GM19455 (cell line): ENCODE measurements around the gene FGF14.
"Not testable (repeated sequence)": the region's sequence is repeated elsewhere in the genome, so short reads cannot be mapped to it uniquely, and the experiment has no call there.

ENCODE experiments used
- ATAC-seq: cut with Tn5 transposase; IDR thresholded peaks from one replicate; pipeline ENCODE4 v1.9.1; 2021; ENCODE audit not compliant: unreplicated experiment

Gene FGF14

DNA sequence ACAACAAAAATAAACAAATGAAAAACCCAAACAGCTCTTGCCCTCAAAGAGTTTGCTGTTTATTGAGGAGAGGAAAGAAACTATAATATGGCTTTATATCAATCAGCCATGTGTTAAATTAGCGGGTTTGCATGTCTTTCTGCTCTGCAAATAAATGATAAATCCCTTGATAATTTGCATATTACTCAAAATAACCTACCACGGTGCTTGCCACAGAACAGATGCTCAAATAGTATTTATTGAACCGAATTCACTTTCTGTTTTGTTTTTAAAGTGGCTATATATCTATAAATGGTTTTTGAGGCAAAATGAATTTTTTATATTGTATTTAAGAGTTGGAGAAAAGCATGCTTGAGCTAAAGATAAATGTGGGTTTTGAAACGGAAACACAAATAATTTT lies 521.3 kb downstream of the FGF14 start:
- peak; percentile 57 for ATAC-seq

DNA sequence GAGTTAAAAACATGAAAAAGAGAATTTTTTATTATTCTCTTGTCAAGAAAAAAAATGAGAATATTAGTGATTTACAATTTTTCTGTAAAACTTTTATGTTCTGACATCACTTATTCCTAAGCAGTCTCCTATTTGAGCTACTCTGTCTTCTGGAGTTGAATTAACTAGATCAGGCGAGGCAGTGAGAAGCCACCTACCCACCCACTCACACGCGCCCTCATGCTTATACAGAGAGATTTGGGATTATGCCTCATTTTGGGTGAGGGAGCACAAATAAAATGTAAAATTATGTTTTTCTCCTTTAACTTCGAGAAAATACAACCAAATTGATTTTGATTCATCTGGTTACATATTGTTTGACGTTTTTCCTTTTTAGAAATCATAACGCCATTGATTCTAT lies 524.9 kb downstream of the FGF14 start:
- no peak for ATAC-seq

- no peak for ATAC-seq
These were observed 526.0 kb downstream of the FGF14 start for GRCh38 chr13:101875717-101876393.

GRCh38 chr13:101875091-101875490 lies 526.8 kb downstream of the FGF14 start:
- no peak for ATAC-seq

DNA sequence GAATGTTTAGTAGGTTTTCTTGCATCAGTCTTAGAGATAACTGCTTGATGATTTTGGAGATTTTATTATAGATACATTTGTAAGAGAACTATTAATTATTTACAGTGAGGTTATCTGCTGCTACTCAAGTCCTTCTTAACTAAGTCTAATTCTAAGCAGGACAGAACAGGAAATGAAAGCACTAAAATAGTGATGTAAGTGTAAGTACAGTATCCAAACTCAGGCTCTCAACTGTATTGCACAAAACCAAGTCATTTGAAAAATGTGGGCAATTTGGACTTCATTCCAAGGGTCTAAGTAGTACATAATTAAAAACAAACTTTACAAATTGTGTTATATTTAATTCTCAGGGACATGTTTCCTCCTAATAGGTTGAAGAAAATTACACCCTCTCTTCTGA lies 532.3 kb downstream of the FGF14 start:
- ATAC-seq: peak; percentile 69

DNA sequence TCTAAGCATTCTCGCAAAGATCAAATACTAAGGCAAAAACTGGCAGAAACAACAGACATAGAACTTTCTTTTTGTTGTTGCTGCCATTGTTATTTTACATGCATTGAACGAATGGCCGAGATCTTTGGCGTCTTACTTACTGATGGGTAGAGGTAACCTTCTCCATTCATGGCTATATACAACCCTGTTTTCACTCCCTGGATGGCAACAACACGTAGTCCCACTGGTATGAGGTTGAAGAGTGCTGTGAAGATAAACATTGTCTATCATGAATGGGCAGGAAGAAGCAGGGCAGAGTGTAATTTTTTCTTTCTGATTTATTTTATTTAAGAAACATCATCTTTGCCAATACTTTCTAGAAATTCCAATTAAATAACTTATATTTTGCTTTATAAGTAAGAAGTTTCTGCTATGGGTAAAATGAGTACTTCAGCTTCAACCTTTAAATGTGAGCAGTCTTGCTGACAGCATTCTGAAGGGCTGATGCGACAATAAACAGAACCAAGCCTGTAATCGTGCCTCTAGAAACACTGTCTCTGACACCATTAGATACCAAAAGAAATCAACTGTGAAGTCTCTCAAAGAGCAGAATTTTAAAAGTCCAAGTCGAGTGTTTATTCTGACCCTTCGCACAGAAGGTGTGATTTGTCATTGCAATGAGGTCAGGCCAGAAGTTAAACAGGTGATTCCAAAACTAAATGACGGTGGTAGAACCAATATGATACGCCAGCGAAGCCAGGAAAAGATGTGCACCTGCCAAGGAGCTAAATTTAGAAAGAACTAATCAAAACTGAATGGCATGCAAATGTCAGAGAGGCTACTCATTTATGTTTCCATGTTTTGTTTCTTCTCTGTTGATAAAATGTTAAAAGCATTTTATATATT lies 533.0 kb downstream of the FGF14 start:
- ATAC-seq: peak; percentile 37

GRCh38 chr13:101866889-101867581 lies 534.8 kb downstream of the FGF14 start:
- ATAC-seq: no peak

- no peak for ATAC-seq
These were observed 543.0 kb downstream of the FGF14 start for GRCh38 chr13:101858860-101859259.

DNA sequence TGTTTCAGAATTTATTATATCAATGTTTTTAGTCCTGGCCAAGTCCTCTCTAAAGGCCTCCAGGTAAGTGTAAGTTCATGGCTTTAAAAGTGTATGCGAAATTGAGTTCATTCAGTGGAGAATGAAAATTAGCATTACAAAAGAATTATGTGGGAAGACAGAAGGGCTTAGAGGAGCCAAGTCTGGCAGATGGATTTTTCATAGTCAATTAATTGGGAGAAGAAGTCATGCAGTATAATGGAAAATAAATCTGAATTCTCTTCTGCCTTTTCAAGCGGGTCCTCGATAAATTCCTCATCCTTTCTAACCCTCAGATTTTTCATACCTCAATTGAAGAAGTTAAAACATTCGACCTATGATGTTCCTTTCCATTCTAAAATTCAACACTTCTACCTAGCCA lies 555.1 kb downstream of the FGF14 start:
- ATAC-seq: no peak

- ATAC-seq: no peak
These were observed 555.6 kb downstream of the FGF14 start for GRCh38 chr13:101846249-101846648.

GRCh38 chr13:101845245-101846020 lies 556.4 kb downstream of the FGF14 start:
- no peak for ATAC-seq

- no peak for ATAC-seq
These were observed 560.1 kb downstream of the FGF14 start for GRCh38 chr13:101841698-101842097.

GRCh38 chr13:101838323-101838722 lies 563.5 kb downstream of the FGF14 start:
- ATAC-seq: no peak

- not testable (repeated sequence) for ATAC-seq
These were observed 564.1 kb downstream of the FGF14 start for GRCh38 chr13:101837778-101838177.

DNA sequence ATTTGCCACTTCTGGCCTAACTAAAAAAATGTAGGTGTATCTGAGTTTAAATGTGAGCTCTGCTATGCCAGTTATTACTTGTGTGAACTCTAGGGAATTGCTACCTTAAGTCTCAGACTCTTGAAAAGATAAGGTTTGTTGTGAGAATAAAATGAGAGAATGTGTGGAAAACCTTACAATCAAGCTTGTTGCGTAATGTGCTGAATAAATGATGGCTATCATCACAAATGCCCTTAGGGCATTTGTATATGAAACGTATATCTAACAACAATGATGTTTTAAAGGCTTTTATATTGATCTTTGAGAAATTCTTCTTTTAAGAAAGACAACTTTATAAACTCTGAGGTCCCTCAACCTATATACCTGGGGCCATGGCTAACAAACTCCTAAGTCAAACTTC lies 564.6 kb downstream of the FGF14 start:
- no peak for ATAC-seq

GRCh38 chr13:101835920-101836319 lies 565.9 kb downstream of the FGF14 start:
- ATAC-seq: no peak

GRCh38 chr13:101833671-101834070 lies 568.2 kb downstream of the FGF14 start:
- no peak for ATAC-seq

- no peak for ATAC-seq
These were observed 571.8 kb downstream of the FGF14 start for GRCh38 chr13:101830035-101830434.

- ATAC-seq: no peak
These were observed 572.4 kb downstream of the FGF14 start for GRCh38 chr13:101829484-101829883.

DNA sequence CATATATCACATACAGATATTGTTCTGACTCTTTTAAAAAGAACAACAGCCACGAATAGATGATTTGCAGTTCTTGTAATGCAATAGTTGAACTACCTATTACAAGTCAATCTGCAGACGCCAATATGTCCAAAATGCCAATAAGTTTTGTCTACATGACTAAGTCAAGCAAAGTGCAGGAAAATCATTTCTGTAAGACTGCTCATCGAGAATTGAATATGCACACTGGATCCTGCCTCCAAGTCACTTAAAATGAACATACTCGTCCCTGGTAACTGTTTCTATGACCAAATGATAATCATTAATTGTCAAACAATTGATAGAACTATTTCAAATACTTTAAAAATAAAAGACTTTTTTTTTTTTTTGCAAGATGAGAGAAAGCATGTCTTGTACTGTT lies 573.7 kb downstream of the FGF14 start:
- no peak for ATAC-seq

DNA sequence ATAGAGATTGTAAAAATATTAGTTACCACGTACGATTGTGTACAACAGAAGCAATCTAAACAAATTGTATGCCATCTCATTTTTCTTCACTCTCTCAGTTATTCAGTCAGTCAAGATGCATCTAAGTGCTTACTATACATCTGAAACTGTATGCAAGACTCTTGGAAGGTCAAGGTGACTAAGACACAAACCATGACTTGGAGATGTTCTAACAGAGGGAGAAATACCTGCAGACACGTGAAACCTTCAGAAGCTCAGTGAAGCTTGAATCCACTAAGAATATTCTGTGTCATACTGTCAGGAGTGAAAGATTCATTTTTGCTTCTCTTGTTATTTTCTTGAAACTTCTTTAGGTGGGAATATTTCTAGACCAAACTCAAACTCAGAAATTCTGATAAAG lies 584.0 kb downstream of the FGF14 start:
- no peak for ATAC-seq
